OCI-LY3 (cell line): Measurements from ENCODE around the gene GANAB.
A peak's percentile ranks its signal among the peaks of the same experiment; 100 is the strongest.

Experiments
- EZH2phosphoT487 ChIP-seq: fragments of 200-600 bp; shearing (Covaris generic); IDR thresholded peaks from 2 replicates; pipeline ENCODE4 v1.6.1; 2018; ENCODE audit warnings: antibody characterized with exemption, mixed run types, low read depth
- TF ChIP-seq, protein P1 (sequence below): fragments of 200-600, 300-600 bp; sonication (generic); IDR thresholded peaks from 2 replicates; pipeline ENCODE4 v1.5.1; 2014; ENCODE audit warnings: antibody characterized with exemption, low read length, low read depth

- TF ChIP-seq, protein P1, sequence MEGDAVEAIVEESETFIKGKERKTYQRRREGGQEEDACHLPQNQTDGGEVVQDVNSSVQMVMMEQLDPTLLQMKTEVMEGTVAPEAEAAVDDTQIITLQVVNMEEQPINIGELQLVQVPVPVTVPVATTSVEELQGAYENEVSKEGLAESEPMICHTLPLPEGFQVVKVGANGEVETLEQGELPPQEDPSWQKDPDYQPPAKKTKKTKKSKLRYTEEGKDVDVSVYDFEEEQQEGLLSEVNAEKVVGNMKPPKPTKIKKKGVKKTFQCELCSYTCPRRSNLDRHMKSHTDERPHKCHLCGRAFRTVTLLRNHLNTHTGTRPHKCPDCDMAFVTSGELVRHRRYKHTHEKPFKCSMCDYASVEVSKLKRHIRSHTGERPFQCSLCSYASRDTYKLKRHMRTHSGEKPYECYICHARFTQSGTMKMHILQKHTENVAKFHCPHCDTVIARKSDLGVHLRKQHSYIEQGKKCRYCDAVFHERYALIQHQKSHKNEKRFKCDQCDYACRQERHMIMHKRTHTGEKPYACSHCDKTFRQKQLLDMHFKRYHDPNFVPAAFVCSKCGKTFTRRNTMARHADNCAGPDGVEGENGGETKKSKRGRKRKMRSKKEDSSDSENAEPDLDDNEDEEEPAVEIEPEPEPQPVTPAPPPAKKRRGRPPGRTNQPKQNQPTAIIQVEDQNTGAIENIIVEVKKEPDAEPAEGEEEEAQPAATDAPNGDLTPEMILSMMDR, result peak; percentile 72
- TF ChIP-seq EZH2phosphoT487, result no peak
Observed at GRCh38 chr11:62680825-62681240, 34.4 kb upstream of the GANAB start.
